Mucosa of descending colon (tissue), 3 donors: ENCODE measurements around the gene KSR2. TPM values are rescaled to one million over a fixed set of nuclear protein-coding genes. Genes with fewer than 3 reads are reported as not detected.
"Not testable (repeated sequence)": the region's sequence is repeated elsewhere in the genome, so short reads cannot be mapped to it uniquely, and the experiment has no call there.

Source experiments
- ATAC-seq: fragments of 200-7000 bp; cut with Tn5 transposase; one replicate; pipeline ENCODE4 v1.9.1; 2020; ENCODE audit warnings: mild to moderate bottlenecking, moderate library complexity
- DNase-seq, 3 donors: peaks; one replicate each; pipeline ENCODE4 v3.0.0-alpha.2; 2020
- H3K36me3 ChIP-seq: fragments of 200-600 bp; one replicate; pipeline ENCODE4 v1.8.0; 2021; ENCODE audit warnings: low read depth, mild to moderate bottlenecking
- H3K4me1 ChIP-seq: fragments of 200-600 bp; one replicate; pipeline ENCODE4 v1.8.0; 2021; ENCODE audit warnings: low read depth, mild to moderate bottlenecking
- H3K4me3 ChIP-seq: fragments of 200-600 bp; one replicate; pipeline ENCODE4 v1.8.0; 2021; ENCODE audit warnings: mild to moderate bottlenecking
- H3K9me3 ChIP-seq: fragments of 200-600 bp; one replicate; pipeline ENCODE4 v1.8.0; 2021; ENCODE audit warnings: mild to moderate bottlenecking
- CTCF ChIP-seq: fragments of 200-600 bp; IDR thresholded peaks from one replicate; pipeline ENCODE4 v1.8.0; 2022; ENCODE audit warnings: antibody characterized with exemption, mild to moderate bottlenecking
- intact Hi-C, 2 donors: fragments of 100-400 bp; cut with DNase I in 1 of 2; cut with micrococcal nuclease in 1 of 2; formaldehyde crosslinking; loops; one replicate each; pipeline versions ENCODE4 v1.11.0 to v1.11.1; 2022; cut with DNase I, micrococcal nuclease
- total RNA-seq, 3 donors: library from RNA; stranded (reverse); fragmentation: NEBNext Ultra II Directional in 2 of 3; extraction: Animal tissue kit (Norgen Biotek cat#: 25700) in 2 of 3; gene quantifications; one replicate each; pipeline versions ENCODE4 v1.2.1 to v1.2.4, GENCODE V29; 2021 to 2023
- donor health status: DM: no; HTN: no; CAD: no; lungs with moderate emphysema.
- donor health status: DM: no; HTN: no; CAD: no.
- donor health status: DM: no; HTN: yes; CAD: no.

KSR2 gene
- total RNA-seq, 3 donors from 2014 or later: 1.4 to 2.8 (median 2.5) TPM

GRCh38 chr12:118013283-118013682 is 44.5 kb upstream of the KSR2 start:
- Histone ChIP-seq H3K9me3 (no peaks in the 10 kb centered on the region), H3K36me3 (no peaks in the 10 kb centered on the region), H3K4me3 (no peak overlapping the region), H3K4me1 (peaks cover 13% of the 10 kb centered on the region)
- intact Hi-C loops: no loop called here
- no peak for TF ChIP-seq CTCF
- ATAC-seq (no peak), DNase-seq (no peak)

GRCh38 chr12:118011961-118012360 is 43.2 kb upstream of the KSR2 start:
- Histone ChIP-seq H3K4me3 (no peak overlapping the region), H3K4me1 (peaks cover 6% of the 10 kb centered on the region), H3K9me3 (no peaks in the 10 kb centered on the region), H3K36me3 (no peaks in the 10 kb centered on the region)
- no peak for TF ChIP-seq CTCF
- DNase-seq (no peak), ATAC-seq (no peak)
- intact Hi-C loops: no loop called here

DNA sequence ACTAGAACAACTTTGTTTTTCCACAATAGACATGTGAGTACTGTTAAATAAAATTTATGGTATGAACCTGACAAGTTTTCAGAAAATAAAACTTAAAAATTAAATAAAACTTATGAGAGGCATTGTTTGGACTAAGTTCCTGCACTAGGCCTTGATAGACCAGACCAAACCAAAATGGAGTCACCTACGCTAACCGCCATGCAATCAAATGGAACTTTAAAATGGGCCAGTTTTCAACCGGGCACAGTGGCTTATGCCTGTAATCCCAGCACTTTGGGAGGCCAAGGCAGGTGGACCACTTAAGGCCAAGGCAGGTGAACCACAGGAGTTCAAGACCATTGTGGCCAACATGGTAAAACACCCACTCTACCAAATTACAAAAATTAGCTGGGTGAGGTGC is 42.6 kb upstream of the KSR2 start:
- ATAC-seq: no peak
- peaks cover 4% of the 10 kb centered on the region for H3K4me1 ChIP-seq
- TF ChIP-seq CTCF: no peak
- no peak overlapping the region for H3K4me3 ChIP-seq
- DNase-seq: no peak
- H3K36me3 ChIP-seq: no peaks in the 10 kb centered on the region
- H3K9me3 ChIP-seq: no peaks in the 10 kb centered on the region
- intact Hi-C loops: no loop called here

GRCh38 chr12:118010903-118011302 is 42.1 kb upstream of the KSR2 start:
- DNase-seq (no peak), ATAC-seq (no peak)
- no peaks in the 10 kb centered on the region for H3K9me3 ChIP-seq
- intact Hi-C loops: no loop called here
- H3K4me1 ChIP-seq: no peaks in the 10 kb centered on the region
- TF ChIP-seq CTCF: no peak
- no peaks in the 10 kb centered on the region for H3K36me3 ChIP-seq
- H3K4me3 ChIP-seq: no peak overlapping the region

DNA sequence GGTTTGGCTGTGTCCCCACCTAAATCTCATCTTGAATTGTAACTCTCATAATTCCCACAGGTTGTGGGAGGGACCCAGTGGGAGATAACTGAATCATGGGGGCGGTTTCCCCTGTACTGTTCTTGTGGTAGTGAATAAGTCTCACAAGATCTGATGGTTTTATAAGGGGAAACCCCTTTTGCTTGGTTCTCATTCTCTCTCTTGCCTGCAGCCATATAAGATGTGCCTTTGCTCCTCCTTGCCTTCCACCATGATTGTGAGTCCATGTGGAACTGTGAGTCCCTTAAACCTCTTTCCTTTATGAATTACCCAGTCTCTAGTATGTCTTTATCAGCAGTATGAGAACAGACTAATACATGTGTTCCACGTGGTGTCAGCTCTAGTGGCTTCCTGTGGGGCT is 31.0 kb upstream of the KSR2 start:
- H3K36me3 ChIP-seq, DNase-seq, H3K4me3 ChIP-seq, intact Hi-C loops, H3K4me1 ChIP-seq, ATAC-seq, H3K9me3 ChIP-seq: not testable (repeated sequence)

GRCh38 chr12:117998719-117999118 is 29.9 kb upstream of the KSR2 start:
- intact Hi-C loops: no loop called here
- DNase-seq (no peak), ATAC-seq (peak; percentile 27)
- Histone ChIP-seq H3K4me3 (no peak overlapping the region), H3K9me3 (no peaks in the 10 kb centered on the region), H3K4me1 (no peaks in the 10 kb centered on the region), H3K36me3 (no peaks in the 10 kb centered on the region)
- no peak for TF ChIP-seq CTCF
